Stomach (tissue), 4 donors: ENCODE results near the gene PLEKHA5.

Experiments
- CTCF ChIP-seq, 7 experiments: fragments of 450-650 bp in 4 of 7; fragments of 200-600 bp in 3 of 7; sonication (generic) in 3 of 7; IDR thresholded peaks; one replicate each; pipeline ENCODE4 v1.5.1; 2016 to 2019; ENCODE audit warnings: antibody characterized with exemption in 7 of 7, control low read depth in 2 of 7, mild to moderate bottlenecking in 1 of 7
- EP300 ChIP-seq: sonication (generic); formaldehyde crosslinking; IDR thresholded peaks from one replicate; pipeline ENCODE4 v1.6.1; 2017; ENCODE audit warnings: antibody characterized with exemption
- POLR2A ChIP-seq, 4 donors: fragments of 450-650 bp; IDR thresholded peaks; one replicate each; pipeline ENCODE4 v1.6.1; 2016; ENCODE audit warnings: antibody characterized with exemption in 4 of 4, control low read depth in 2 of 4, mild to moderate bottlenecking in 1 of 4, moderate library complexity in 1 of 4
- POLR2AphosphoS5 ChIP-seq, 3 donors: sonication (generic); formaldehyde crosslinking; IDR thresholded peaks; one replicate each; pipeline ENCODE4 v1.6.1; 2016; ENCODE audit warnings: antibody characterized with exemption in 3 of 3

DNA sequence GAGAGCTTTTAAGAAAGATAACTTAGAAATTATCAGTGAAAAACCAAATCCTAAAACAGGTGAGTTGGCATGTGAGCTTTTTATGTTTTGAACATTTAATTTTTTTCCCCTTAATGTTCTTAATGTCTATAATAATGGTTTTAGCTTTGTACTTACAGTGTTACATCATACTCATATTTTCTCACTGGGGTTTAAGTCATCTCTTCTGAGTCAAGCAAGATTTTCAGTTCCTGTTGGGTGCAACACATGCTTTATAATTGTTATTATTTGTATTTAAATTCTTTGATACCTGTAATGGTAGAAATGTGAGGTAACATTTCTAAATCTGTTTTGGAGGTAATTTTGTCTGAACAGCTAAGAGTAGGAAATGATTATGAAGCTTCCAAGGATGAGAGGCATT lies 113.0 kb downstream of the PLEKHA5 start:
- no peak for TF ChIP-seq POLR2AphosphoS5 (IDR thresholded peaks at IDR 0.05)
- TF ChIP-seq CTCF (IDR thresholded peaks at IDR 0.05): no peak
- TF ChIP-seq POLR2A (IDR thresholded peaks at IDR 0.05): no peak
- no peak for TF ChIP-seq EP300
